Heart left ventricle (tissue), 13 donors: ENCODE data around the gene TTC19.

ENCODE experiments used
- CTCF ChIP-seq, 12 donors: fragments of 200-600 bp; sonication (generic) in 4 of 12; IDR thresholded peaks; one replicate each; pipeline versions ENCODE4 v1.5.0 to v1.8.0; 2018 to 2022; ENCODE audit warnings: antibody characterized with exemption in 12 of 12, mild to moderate bottlenecking in 5 of 12
- POLR2A ChIP-seq, 2 donors: fragments of 450-650 bp; IDR thresholded peaks; one replicate each; pipeline ENCODE4 v1.6.1; 2017; ENCODE audit warnings: antibody characterized with exemption in 2 of 2, mild to moderate bottlenecking in 2 of 2, moderate library complexity in 2 of 2
- donor health status: ischemic (EF 13 %, LVEDD 7.1; RV severe dilation, severe dysfunction).
- donor health status: DM: no; HTN: yes; CAD: no.
- donor health status: DM: no; HTN: no; CAD: no.
- donor health status: ischemic (EF 25% LVEDD 6.9; RV normal size, moderate dysfunction).
- donor health status: ischemic (EF 25% LVEDD 5.7; RV mildly dilated, moderate dysfunction).
- donor health status: ischemic (EF 35%, LVEDD 5.7; RV mildly dilated, moderate dysfunction).
- donor health status: nonischemic (EF 11% LVEDD 7.7; RV severe dilation, severe dysfunction).
- donor health status: DM: yes; HTN: yes; CAD: no.
- donor health status: PGD.
- donor health status: ischemic (EF 29% LVEDD 5.4; RV normal size, mild dysfunction).
- donor health status: nonischemic (EF 23%, LVEDD 6.1; RV moderate dilation, normal function).

- no peak for TF ChIP-seq POLR2A (IDR thresholded peaks at IDR 0.05)
- no peak for TF ChIP-seq CTCF (IDR thresholded peaks at IDR 0.05)
Measured at GRCh38 chr17:15966879-15967248, 32.8 kb upstream of the TTC19 start.
